ENCODE data around the gene MYO1C. TPM values are rescaled to one million over a fixed set of nuclear protein-coding genes. Genes with fewer than 3 reads are reported as not detected.

Gene MYO1C
- total and polyA plus RNA-seq, 9 of the 15 experiments (the other 6 are each of a cell fraction or from before 2014, with no cell fraction given), result 0.46 to 32.5 (median 11.6) TPM

GRCh38 chr17:1455797-1456599 is 36.5 kb downstream of the MYO1C start, which contains the start of gene CRK (continued):
- peak in 1 of 3 experiments; percentile 77; a peak in 2 of 6 replicates for TF ChIP-seq ZBTB11 (CRISPR knock-in tag; IDR thresholded peaks at IDR 0.05)
- TF ChIP-seq ETS1 (conservative IDR thresholded peaks at IDR 0.05; ENCODE audit: control insufficient read depth, low read depth, low read length), result peak; percentile 86
- TF ChIP-seq NRF1 (conservative IDR thresholded peaks at IDR 0.05 in 1 of 2, IDR thresholded peaks at IDR 0.05 in 1 of 2), result peak; percentile 96
- TF ChIP-seq ILF3 (IDR thresholded peaks at IDR 0.05; ENCODE audit: borderline replicate concordance), result 0 out of 2 replicates have a peak, but pooled peaks have one; percentile 40
- peak; percentile 59 for TF ChIP-seq CHD1 (IDR thresholded peaks at IDR 0.05; ENCODE audit: low read length)
- peak; percentile 62 to 72; a peak in 3 of 4 replicates for TF ChIP-seq SIX5 (IDR thresholded peaks at IDR 0.05; ENCODE audit: borderline replicate concordance in 1 of 2, insufficient read depth in 1 of 2, low read depth in 1 of 2, low read length in 2 of 2)
- TF ChIP-seq CTCFL (IDR thresholded peaks at IDR 0.05; ENCODE audit: borderline replicate concordance, insufficient read depth, low read depth, low read length, poor library complexity, severe bottlenecking), result peak; percentile 57
- no peak for TF ChIP-seq CBFA2T2 (conservative IDR thresholded peaks at IDR 0.05)
- peak; percentile 87 for TF ChIP-seq CREB1 (IDR thresholded peaks at IDR 0.05)
- TF ChIP-seq CREB1 (CRISPR knock-in tag; IDR thresholded peaks at IDR 0.05), result peak; percentile 93
- peak in 1 of 2 experiments; percentile 75; a peak in 1 of 4 replicates for TF ChIP-seq UBTF (IDR thresholded peaks at IDR 0.05; ENCODE audit: borderline replicate concordance in 1 of 2, low read depth in 2 of 2, low read length in 2 of 2)
- TF ChIP-seq EZH2 (IDR thresholded peaks at IDR 0.05; ENCODE audit: borderline replicate concordance, low read depth, low read length), result no peak
- peak; percentile 26 to 70; a peak in 1 of 4 replicates for TF ChIP-seq SIN3A (IDR thresholded peaks at IDR 0.05; ENCODE audit: borderline replicate concordance in 2 of 2, control insufficient read depth in 1 of 2, low read depth in 2 of 2, low read length in 2 of 2)
- peak; percentile 62 for TF ChIP-seq RBBP5 (IDR thresholded peaks at IDR 0.05; ENCODE audit: borderline replicate concordance, insufficient read depth, low read length, poor library complexity, severe bottlenecking)
